PC-3 (cell line): ENCODE measurements around the gene PLA2G2D.

ENCODE experiments used
- CTCF ChIP-seq: fragments of 300-600 bp; sonication (generic); conservative IDR thresholded peaks from 2 replicates; pipeline ENCODE4 v1.5.1; 2017; ENCODE audit warnings: antibody characterized with exemption, low read depth, mild to moderate bottlenecking, low read length
- EZH2 ChIP-seq: fragments of 300-600 bp; sonication (generic); IDR thresholded peaks from one replicate; pipeline ENCODE4 v1.6.1; 2017; ENCODE audit warnings: antibody characterized with exemption, mild to moderate bottlenecking, low read length; ENCODE audit not compliant: unreplicated experiment

GRCh38 chr1:20136249-20136648, 16.9 kb upstream of the PLA2G2D start:
- TF ChIP-seq CTCF (no peak), EZH2 (no peak)
